Lower lobe of right lung (tissue), 2 donors: Measurements from ENCODE around the gene MTMR12. TPM values are rescaled to one million over a fixed set of nuclear protein-coding genes. Genes with fewer than 3 reads are reported as not detected.

ENCODE experiments used
- ATAC-seq, 2 donors: fragments of 200-7000 bp; cut with Tn5 transposase; one replicate each; pipeline ENCODE4 v1.9.1; 2020 to 2022; ENCODE audit warnings: mild to moderate bottlenecking in 2 of 2, moderate library complexity in 2 of 2
- DNase-seq: peaks from one replicate; pipeline ENCODE4 v3.0.0-alpha.2; 2020
- H3K27ac ChIP-seq: fragments of 200-600 bp; one replicate; pipeline ENCODE4 v1.8.0; 2022
- H3K27me3 ChIP-seq: fragments of 200-600 bp; one replicate; pipeline ENCODE4 v1.8.0; 2022; ENCODE audit warnings: low read depth
- H3K36me3 ChIP-seq: fragments of 200-600 bp; one replicate; pipeline ENCODE4 v1.8.0; 2022; ENCODE audit warnings: mild to moderate bottlenecking
- H3K4me1 ChIP-seq: fragments of 200-600 bp; one replicate; pipeline ENCODE4 v1.8.0; 2022
- H3K4me3 ChIP-seq: fragments of 200-600 bp; one replicate; pipeline ENCODE4 v1.8.0; 2022; ENCODE audit warnings: mild to moderate bottlenecking
- H3K9me3 ChIP-seq: fragments of 200-600 bp; one replicate; pipeline ENCODE4 v1.8.0; 2022
- intact Hi-C: fragments of 100-400 bp; cut with DNase I; formaldehyde crosslinking; loops from one replicate; pipeline ENCODE4 v1.11.0; 2022
- total RNA-seq: library from RNA; stranded (reverse); fragmentation: NEBNext Ultra II Directional; extraction: Animal tissue kit (Norgen Biotek cat#: 25700); gene quantifications from one replicate; pipeline ENCODE4 v1.2.1, GENCODE V29; 2021
- TF ChIP-seq, protein P1 (sequence below): fragments of 200-600 bp; IDR thresholded peaks from one replicate; pipeline ENCODE4 v1.8.0; 2022; ENCODE audit warnings: antibody characterized with exemption, mild to moderate bottlenecking
- donor health status: DM: no; HTN: yes; CAD: no; lungs with severe emphysema.

The MTMR12 gene
- total RNA-seq, 1 donor from 2014 or later: 39.3 TPM

DNA sequence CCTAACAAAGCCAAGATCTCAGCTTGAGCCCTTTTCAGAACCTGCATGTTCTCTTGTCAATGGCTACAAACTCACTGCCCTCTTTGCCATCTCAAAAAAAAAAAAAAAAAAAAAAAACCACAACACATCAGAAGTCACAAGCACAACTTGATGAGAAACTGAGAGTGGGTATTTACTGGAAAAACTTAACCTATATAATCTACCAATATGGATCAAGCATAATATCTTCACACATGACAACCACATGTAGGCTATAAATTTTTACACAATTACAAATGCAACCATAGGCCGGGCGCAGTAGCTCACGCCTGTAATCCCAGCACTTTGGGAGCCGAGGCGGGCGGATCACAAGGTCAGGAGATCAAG, 9.0 kb downstream of the MTMR12 start:
- no peaks in the 10 kb centered on the region for H3K9me3 ChIP-seq
- ATAC-seq (no peak), DNase-seq (no peak)
- H3K27me3 ChIP-seq: no peaks in the 10 kb centered on the region
- H3K4me3 ChIP-seq: no peak overlapping the region
- TF ChIP-seq, protein P1, sequence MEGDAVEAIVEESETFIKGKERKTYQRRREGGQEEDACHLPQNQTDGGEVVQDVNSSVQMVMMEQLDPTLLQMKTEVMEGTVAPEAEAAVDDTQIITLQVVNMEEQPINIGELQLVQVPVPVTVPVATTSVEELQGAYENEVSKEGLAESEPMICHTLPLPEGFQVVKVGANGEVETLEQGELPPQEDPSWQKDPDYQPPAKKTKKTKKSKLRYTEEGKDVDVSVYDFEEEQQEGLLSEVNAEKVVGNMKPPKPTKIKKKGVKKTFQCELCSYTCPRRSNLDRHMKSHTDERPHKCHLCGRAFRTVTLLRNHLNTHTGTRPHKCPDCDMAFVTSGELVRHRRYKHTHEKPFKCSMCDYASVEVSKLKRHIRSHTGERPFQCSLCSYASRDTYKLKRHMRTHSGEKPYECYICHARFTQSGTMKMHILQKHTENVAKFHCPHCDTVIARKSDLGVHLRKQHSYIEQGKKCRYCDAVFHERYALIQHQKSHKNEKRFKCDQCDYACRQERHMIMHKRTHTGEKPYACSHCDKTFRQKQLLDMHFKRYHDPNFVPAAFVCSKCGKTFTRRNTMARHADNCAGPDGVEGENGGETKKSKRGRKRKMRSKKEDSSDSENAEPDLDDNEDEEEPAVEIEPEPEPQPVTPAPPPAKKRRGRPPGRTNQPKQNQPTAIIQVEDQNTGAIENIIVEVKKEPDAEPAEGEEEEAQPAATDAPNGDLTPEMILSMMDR: no peak
- intact Hi-C loops: no loop called here
- H3K27ac ChIP-seq: no peak overlapping the region
- H3K36me3 ChIP-seq: peaks cover 6% of the 10 kb centered on the region
- H3K4me1 ChIP-seq: peaks cover 45% of the 10 kb centered on the region

DNA sequence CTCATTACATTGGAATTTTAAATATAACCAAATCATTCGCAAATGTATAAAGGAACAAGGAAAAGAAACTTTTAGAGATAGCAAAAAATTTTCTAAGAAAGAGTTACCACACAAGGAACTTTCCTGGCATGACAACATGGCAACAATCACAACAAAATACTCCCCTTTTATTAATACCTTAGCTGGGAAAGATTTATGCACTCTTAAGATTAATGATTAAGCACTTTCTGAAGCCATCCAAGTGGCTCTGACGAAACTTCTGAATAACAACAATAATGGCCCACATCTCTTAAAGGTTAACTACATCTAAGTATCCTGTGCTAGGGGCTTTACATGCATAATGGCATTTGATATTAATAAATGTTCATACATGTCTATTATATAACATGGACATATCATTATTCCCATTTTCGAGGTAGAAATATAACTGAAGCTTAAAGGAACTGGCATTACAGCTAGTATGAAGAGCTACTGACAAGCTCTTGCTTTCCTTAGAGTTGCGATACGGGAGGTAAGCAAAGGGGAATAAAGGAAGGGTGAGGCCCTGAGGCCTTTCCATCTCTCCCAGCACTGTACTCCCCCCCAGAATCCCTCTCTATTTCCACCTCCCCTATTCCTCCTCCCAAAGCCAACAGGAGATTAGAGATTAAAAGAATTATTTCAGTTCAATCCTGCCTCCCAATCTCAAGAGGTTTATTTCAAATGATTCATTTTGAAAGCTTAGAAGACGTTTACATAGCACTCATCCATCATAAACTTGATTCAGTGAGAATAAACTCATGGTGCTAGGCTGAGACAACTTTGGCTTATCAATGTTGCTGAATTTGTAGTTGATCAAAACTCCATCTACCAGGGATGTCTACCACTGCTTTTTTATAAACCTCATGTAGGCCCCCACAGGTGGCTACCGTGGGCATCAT, 9.6 kb downstream of the MTMR12 start:
- peaks cover 43% of the 10 kb centered on the region for H3K4me1 ChIP-seq
- H3K27me3 ChIP-seq: no peaks in the 10 kb centered on the region
- H3K4me3 ChIP-seq: no peak overlapping the region
- H3K36me3 ChIP-seq: peaks cover 6% of the 10 kb centered on the region
- no peaks in the 10 kb centered on the region for H3K9me3 ChIP-seq
- DNase-seq: no peak
- TF ChIP-seq, protein P1: no peak
- H3K27ac ChIP-seq: peak overlapping the region; percentile 32
- ATAC-seq: peak; percentile 51 to 77
- intact Hi-C loops: no loop called here

DNA sequence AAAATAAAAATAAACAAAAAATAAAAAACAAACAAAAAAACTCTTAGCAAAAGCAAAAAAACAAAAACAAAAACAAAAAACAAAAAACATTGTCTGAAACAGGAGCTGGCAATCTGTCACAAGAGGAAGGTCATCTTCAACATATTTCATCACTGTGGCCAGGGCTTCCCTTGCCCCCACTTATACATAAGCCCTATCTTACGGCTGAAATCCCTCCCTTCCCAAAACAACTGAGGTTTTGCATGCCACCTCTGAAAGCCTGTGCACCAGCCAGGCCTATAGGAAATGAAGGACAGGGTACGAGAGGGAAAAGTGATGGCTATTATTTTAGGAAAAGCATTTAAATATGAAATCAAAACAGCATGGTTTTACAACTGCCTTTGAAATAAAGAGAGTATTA, 10.8 kb downstream of the MTMR12 start:
- intact Hi-C loops: no loop called here
- no peaks in the 10 kb centered on the region for H3K9me3 ChIP-seq
- no peak overlapping the region for H3K4me3 ChIP-seq
- no peaks in the 10 kb centered on the region for H3K27me3 ChIP-seq
- no peak overlapping the region for H3K27ac ChIP-seq
- peaks cover 6% of the 10 kb centered on the region for H3K36me3 ChIP-seq
- ATAC-seq (no peak), DNase-seq (no peak)
- TF ChIP-seq, protein P1: no peak
- peaks cover 40% of the 10 kb centered on the region for H3K4me1 ChIP-seq

DNA sequence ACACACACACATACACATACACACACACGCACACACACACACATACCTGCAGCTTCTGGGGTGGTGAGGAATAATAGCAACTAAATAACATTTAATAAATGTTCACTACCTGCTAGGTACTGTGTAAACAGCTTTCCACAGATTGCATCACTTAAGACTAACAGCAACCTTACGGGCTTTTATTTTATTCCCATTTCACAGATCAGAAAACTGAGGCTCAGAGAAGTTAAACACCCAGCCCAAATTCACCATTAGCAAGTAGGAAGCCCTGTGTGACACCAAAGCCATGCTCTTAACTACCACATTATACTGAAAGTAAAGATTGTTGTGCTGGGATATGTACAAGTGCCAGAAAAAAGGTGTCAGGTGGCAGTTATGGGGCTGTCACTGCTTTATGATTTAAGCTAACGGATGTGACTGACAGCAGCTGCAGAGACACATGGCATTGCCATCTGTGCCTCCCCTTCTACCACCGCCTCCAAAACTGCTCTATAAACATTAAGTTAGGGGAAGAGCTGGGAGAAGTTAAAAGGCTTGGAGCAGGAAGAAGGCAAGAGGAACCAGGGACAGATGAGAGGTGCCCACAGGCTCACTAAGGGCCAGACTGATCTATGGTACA, 13.6 kb downstream of the MTMR12 start:
- Histone ChIP-seq H3K9me3 (no peaks in the 10 kb centered on the region), H3K4me3 (no peak overlapping the region), H3K4me1 (peaks cover 34% of the 10 kb centered on the region), H3K27ac (no peak overlapping the region), H3K27me3 (no peaks in the 10 kb centered on the region), H3K36me3 (peaks cover 28% of the 10 kb centered on the region)
- TF ChIP-seq, protein P1: no peak
- intact Hi-C loops: no loop called here
- DNase-seq (no peak), ATAC-seq (no peak)

DNA sequence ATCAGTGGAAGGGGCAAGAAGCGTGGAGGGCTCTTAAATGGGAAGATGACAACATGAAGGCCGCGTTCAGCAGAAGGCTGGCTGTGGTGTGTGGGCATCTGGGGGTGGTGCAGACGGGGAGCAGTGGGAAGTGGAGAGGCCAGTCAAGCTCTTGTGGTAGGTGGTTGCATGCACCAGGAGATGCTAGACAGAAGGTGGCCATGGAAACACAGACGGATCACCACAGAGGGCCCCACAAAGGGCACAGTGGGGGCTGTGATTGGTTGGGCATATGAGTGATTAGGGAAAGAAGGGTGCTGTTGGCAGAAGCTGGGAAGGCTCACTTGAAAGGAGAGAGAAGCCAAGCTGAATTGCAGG, 14.7 kb downstream of the MTMR12 start:
- Histone ChIP-seq H3K27ac (no peak overlapping the region), H3K4me1 (peaks cover 33% of the 10 kb centered on the region), H3K4me3 (no peak overlapping the region), H3K36me3 (peaks cover 35% of the 10 kb centered on the region), H3K9me3 (no peaks in the 10 kb centered on the region), H3K27me3 (no peaks in the 10 kb centered on the region)
- peak in 1 of 2 donors; percentile 40 for ATAC-seq
- DNase-seq: no peak
- intact Hi-C loops: no loop called here
- TF ChIP-seq, protein P1: no peak
